Measurements from ENCODE around the gene ZNF574. TPM values are rescaled to one million over a fixed set of nuclear protein-coding genes. Genes with fewer than 3 reads are reported as not detected.

The ZNF574 gene
- total and polyA plus RNA-seq, 2 of the 8 experiments (the other 6 are each of a cell fraction or from before 2014, with no cell fraction given): 27.0 to 38.8 TPM

- no peaks in the 10 kb centered on the region for H3K23me2 ChIP-seq (ENCODE audit: low read depth, low read length)
- no peak overlapping the region; the same call in 1 of the 2 replicates for H2BK15ac ChIP-seq (ENCODE audit: low read length)
- no peaks in the 10 kb centered on the region for H4K20me1 ChIP-seq (replicated peaks in 1 of 2; ENCODE audit: control insufficient read depth in 1 of 2, insufficient read depth in 2 of 2, low read length in 2 of 2)
- no peak overlapping the region for H3K4ac ChIP-seq (replicated peaks; ENCODE audit: insufficient read length, low read depth, low read length)
- H3K56ac ChIP-seq (replicated peaks; ENCODE audit: insufficient read length, low read depth, low read length): no peak overlapping the region
- no peak overlapping the region for H3K23ac ChIP-seq (ENCODE audit: insufficient read length)
- H3K9me3 ChIP-seq (ENCODE audit: insufficient read depth in 2 of 2, low read depth in 1 of 2, low read length in 1 of 2): no peaks in the 10 kb centered on the region
- no peak overlapping the region for H3K9ac ChIP-seq (replicated peaks in 1 of 4; ENCODE audit: extremely low read depth in 1 of 4, low read depth in 3 of 4, low read length in 3 of 4)
- no peak for DNase-seq (ENCODE audit: low read depth in 1 of 2, low spot score in 2 of 2)
- H3K18ac ChIP-seq (ENCODE audit: extremely low read depth, low read length): peak overlapping the region; percentile 38; the same call in 1 of the 2 replicates
- 76% methylated on average over 5 of the region's 5 CpGs; no CpG with 5 or more reads in 1 of the 2 experiments for WGBS, 2 experiments (ENCODE audit: extremely low coverage in 1 of 2, insufficient coverage in 1 of 2, insufficient read length in 1 of 2, insufficient replicate concordance in 2 of 2, low coverage in 1 of 2, low lambda C conversion rate in 2 of 2, missing lambda C conversion rate in 1 of 2)
- H2BK120ac ChIP-seq (replicated peaks; ENCODE audit: low read depth, low read length): no peak overlapping the region
- H4K8ac ChIP-seq (ENCODE audit: extremely low read depth, insufficient read depth, low read length): peak overlapping the region; percentile 48; the same call in 1 of the 2 replicates
- no peaks in the 10 kb centered on the region for H3K36me3 ChIP-seq (ENCODE audit: control insufficient read depth in 2 of 4, insufficient read depth in 4 of 4, low read length in 3 of 4)
- H4K5ac ChIP-seq (ENCODE audit: insufficient read length, low read depth, low read length): no peak overlapping the region
- no peaks in the 10 kb centered on the region for H3K79me1 ChIP-seq (ENCODE audit: low read depth, low read length)
- H3K79me2 ChIP-seq (ENCODE audit: control insufficient read depth in 1 of 2, insufficient read depth in 2 of 2, low read length in 2 of 2): no peaks in the 10 kb centered on the region
- no peak overlapping the region for H2AK5ac ChIP-seq (ENCODE audit: low read depth, low read length)
- no peak overlapping the region; the same call in 1 of the 2 replicates for H2BK20ac ChIP-seq (ENCODE audit: low read length)
- ChIA-PET POLR2A (ENCODE audit: partially characterized antibody) (interaction anchor here (1.5 kb wide), 1 partner anchor 10 kb away, joined by 4 read pairs; no protein-coding TSS in a partner anchor), CTCF (ENCODE audit: partially characterized antibody) (interaction anchor here (0.6 to 4.8 kb wide), 5 partner anchors 7 to 55 kb away, joined by 3 to 59 read pairs (median 12); no protein-coding TSS in a partner anchor)
- H3K27me3 ChIP-seq (replicated peaks in 1 of 4; ENCODE audit: control insufficient read depth in 3 of 4, extremely low read depth in 1 of 4, insufficient read depth in 3 of 4, low read length in 3 of 4): no peaks in the 10 kb centered on the region
- H2BK5ac ChIP-seq (ENCODE audit: low read depth, low read length): no peak overlapping the region
- H3K4me3 ChIP-seq (ENCODE audit: extremely low read depth in 1 of 4, insufficient read depth in 2 of 4, low read depth in 3 of 4, low read length in 4 of 4): no peak overlapping the region
- no peak for TF ChIP-seq YY1 (IDR thresholded peaks at IDR 0.05; ENCODE audit: low read depth, low read length)
- 0 out of 2 replicates have a peak overlapping the region, but pooled peaks have one; percentile 51 for H2BK12ac ChIP-seq (ENCODE audit: low read depth, low read length)
- peaks cover 0 to 12% (median 8%) of the 10 kb centered on the region in 4 experiments; a peak in 4 of 7 replicates for H3K4me1 ChIP-seq (replicated peaks in 1 of 4; ENCODE audit: control insufficient read depth in 3 of 4, insufficient read depth in 4 of 4, low read length in 3 of 4)
- H2AFZ ChIP-seq (ENCODE audit: low read length): no peak overlapping the region
- no peak for FAIRE-seq
- H3K27ac ChIP-seq (ENCODE audit: low read depth, low read length): no peak overlapping the region
- no peak overlapping the region for H3K14ac ChIP-seq (ENCODE audit: insufficient read length)
- H4K91ac ChIP-seq (replicated peaks; ENCODE audit: insufficient read length, low read length): no peak overlapping the region
- no peak overlapping the region for H3K4me2 ChIP-seq (ENCODE audit: insufficient read depth in 1 of 2, low read depth in 2 of 2, low read length in 2 of 2)
These were observed 45.2 kb downstream of the ZNF574 start for GRCh38 chr19:42121036-42121621.
